ENCODE measurements around the gene NXPE1.

DNA sequence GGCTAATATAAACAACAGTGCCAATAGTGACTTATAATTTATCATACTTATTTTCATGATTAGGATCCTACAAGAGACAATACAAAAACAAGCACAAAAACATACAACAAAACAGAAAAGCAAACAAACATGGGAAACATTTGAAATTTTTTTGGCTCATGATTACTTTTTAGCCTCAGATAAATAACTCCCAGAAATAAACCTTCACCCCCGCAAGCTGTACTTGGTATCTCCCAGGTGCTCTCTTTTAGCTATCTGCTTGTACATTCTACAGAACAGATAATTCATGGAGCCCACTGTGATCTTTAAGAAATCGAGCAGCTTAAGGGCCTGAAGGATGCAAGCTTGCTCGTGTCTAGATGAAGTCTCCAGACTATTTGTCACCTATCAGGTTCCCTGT lies 35.0 kb upstream of the NXPE1 start:
- TF ChIP-seq GATA2 (IDR thresholded peaks at IDR 0.05; ENCODE audit: low read depth, low read length) = no peak
- no peak for TF ChIP-seq GATA3 (IDR thresholded peaks at IDR 0.05; ENCODE audit: low read depth, low read length)

Data from SH-SY5Y (cell line).